Activated T-cell treated with anti-CD3 and anti-CD28 coated beads, Interleukin-2, amount 50 U/mL, for 4 hours (primary cell): ENCODE data around the gene FAM3A. TPM values are rescaled to one million over a fixed set of nuclear protein-coding genes. Genes with fewer than 3 reads are reported as not detected.
A peak's percentile ranks its signal among the peaks of the same experiment; 100 is the strongest.

ENCODE experiments used
- ATAC-seq, 2 donors: fragments of 200-7000 bp; cut with Tn5 transposase; one replicate each; pipeline ENCODE4 v1.10.0; 2021
- DNase-seq: peaks from one replicate; pipeline ENCODE4 v3.0.0-alpha.2; 2020
- H3K27me3 Mint-ChIP-seq: one replicate; pipeline ENCODE4 v1.8.0; 2021; ENCODE audit warnings: low read depth, mixed read lengths
- H3K36me3 Mint-ChIP-seq: one replicate; pipeline ENCODE4 v1.8.0; 2022; ENCODE audit warnings: mixed read lengths; ENCODE audit not compliant: insufficient read depth
- H3K4me1 Mint-ChIP-seq: one replicate; pipeline ENCODE4 v1.8.0; 2021; ENCODE audit warnings: low read depth, mixed read lengths
- H3K4me3 Mint-ChIP-seq: one replicate; pipeline ENCODE4 v1.8.0; 2021; ENCODE audit warnings: mild to moderate bottlenecking, moderate library complexity, mixed read lengths
- H3K9me3 Mint-ChIP-seq: one replicate; pipeline ENCODE4 v1.8.0; 2021; ENCODE audit warnings: mixed read lengths
- total RNA-seq, 3 donors: library from RNA; stranded (reverse); gene quantifications; one replicate each; pipeline ENCODE4 v1.2.1, GENCODE V29; 2021

FAM3A gene
- total RNA-seq, 3 donors from 2014 or later, result 30.4 to 40.7 (median 30.8) TPM

DNA sequence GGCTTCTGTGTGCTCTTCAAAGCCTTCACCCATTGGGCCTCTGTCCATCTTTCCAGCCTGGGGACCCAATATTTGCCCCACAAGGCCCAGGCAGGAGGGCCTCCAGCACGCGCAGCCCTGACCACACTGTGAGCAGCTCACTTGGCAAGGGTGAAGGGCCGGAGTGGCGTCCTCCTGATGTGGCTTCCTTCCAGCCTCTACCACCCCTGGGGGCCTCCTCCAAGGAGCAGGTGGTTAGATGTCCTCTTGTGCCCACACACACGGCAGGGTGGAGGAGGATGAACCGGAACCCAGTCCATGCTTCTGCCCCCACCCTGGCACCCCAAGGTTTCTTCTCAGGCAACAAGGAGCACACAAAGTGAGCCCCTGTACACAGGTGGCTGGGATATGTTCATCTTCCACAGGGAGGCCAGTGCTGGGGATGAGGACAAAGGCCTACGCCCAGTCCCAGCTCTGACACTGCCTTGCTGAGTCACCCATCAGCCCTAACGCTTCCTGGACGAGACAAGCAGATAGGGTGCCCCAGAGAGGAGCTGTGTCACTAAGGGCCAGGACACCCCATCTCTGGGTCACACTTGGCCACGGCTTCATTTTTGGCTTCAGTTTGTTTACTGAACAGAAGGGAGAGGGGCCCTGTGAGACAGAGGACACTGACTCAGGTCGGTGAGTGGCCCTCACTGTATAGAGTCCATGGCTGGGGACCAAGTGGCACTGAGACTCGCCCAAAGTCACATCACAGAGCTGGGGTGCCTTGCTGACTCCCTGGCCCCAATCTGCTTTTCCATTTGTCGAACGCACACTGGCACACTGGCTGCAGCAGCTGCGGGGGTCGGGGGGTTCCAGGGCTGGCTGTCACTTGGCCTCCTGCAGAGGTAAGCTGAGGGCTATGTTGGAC, 31.5 kb downstream of the FAM3A start:
- H3K9me3 Mint-ChIP-seq, result no peaks in the 10 kb centered on the region
- peaks cover 23% of the 10 kb centered on the region for H3K4me1 Mint-ChIP-seq
- no peaks in the 10 kb centered on the region for H3K36me3 Mint-ChIP-seq
- peak overlapping the region; percentile 77 for H3K4me3 Mint-ChIP-seq
- no peak for DNase-seq
- ATAC-seq, result no peak
- no peaks in the 10 kb centered on the region for H3K27me3 Mint-ChIP-seq

DNA sequence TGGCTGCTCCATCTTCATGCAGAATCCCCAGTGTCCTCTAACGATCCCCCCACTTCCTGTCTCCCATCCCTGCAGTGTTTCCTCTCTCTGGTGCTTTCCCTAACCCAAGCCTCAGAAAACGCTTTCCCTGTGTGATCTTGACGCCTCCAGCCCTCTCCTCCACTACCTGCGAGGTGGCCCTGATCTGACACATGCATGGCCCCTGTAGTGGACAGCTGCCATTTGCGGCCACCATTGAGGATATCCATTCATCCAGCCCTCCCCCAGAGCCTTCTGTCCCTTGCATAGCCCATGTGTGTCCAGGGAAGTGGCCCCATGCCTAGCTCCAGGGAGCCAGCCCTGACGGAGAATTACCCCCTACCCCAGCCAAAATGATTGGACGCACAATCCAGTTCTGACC, 32.7 kb downstream of the FAM3A start:
- DNase-seq (no peak), ATAC-seq (no peak)
- no peak overlapping the region for H3K4me3 Mint-ChIP-seq
- H3K27me3 Mint-ChIP-seq, result no peaks in the 10 kb centered on the region
- peaks cover 21% of the 10 kb centered on the region for H3K4me1 Mint-ChIP-seq
- no peaks in the 10 kb centered on the region for H3K36me3 Mint-ChIP-seq
- H3K9me3 Mint-ChIP-seq, result no peaks in the 10 kb centered on the region

DNA sequence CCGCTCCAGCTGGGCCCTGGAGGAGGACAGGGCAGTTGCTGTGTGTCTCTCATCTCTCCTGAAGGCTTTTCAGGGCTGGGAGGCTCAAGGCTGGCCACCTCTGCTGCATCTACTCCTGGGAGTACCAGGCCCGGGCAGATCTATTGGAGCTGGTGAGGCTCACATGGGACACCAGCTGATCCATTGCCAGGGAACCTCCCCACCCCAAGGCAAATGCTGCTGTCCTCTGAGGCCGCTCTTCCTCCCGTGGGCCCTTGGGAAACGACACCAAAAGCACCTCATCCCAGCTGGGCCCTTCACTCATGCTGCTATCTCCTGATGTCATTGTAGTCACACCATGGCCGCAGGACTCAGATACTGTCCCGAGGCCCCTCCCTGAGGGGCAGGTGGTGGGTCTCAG, 33.2 kb downstream of the FAM3A start:
- ATAC-seq, result no peak
- no peaks in the 10 kb centered on the region for H3K27me3 Mint-ChIP-seq
- H3K4me1 Mint-ChIP-seq, result peaks cover 19% of the 10 kb centered on the region
- no peaks in the 10 kb centered on the region for H3K36me3 Mint-ChIP-seq
- H3K9me3 Mint-ChIP-seq, result no peaks in the 10 kb centered on the region
- H3K4me3 Mint-ChIP-seq, result no peak overlapping the region
- DNase-seq, result no peak

DNA sequence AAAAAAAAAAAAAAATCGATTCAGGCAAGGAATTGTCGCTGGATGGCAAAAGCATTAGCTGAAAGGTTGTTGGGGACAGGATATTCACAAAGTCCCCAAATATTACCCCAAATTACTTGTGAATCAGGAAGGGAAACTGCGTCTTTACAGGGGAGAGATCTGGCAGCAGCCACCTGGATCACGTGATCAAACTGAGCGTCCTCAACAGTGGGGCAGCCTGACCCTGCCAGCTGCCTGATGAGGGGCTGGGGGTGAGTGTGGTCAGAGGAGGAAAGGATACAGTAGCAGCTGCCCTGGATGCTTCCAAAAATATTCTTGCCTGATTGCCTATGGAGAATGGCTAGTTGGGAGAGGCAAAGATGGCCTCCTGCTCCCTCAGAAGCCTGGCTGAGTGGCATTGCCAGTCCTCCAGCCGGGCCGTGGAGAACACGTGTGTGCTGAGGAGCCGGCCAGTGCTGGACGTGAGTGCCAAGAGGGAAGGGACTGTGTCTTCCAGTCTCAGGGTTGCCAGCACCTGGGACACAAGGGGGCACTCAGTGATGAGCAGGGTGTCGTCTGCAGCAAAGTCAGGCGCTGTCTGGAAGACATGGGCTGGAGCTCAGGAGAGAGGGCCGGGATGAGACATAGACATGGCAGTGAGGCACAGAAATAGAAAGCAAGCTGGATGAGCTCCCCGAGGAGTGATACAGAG, 34.0 kb downstream of the FAM3A start:
- Mint-ChIP-seq H3K36me3 (no peaks in the 10 kb centered on the region), H3K4me3 (no peak overlapping the region), H3K4me1 (peaks cover 19% of the 10 kb centered on the region), H3K27me3 (no peaks in the 10 kb centered on the region), H3K9me3 (no peaks in the 10 kb centered on the region)
- no peak for ATAC-seq
- DNase-seq, result no peak

DNA sequence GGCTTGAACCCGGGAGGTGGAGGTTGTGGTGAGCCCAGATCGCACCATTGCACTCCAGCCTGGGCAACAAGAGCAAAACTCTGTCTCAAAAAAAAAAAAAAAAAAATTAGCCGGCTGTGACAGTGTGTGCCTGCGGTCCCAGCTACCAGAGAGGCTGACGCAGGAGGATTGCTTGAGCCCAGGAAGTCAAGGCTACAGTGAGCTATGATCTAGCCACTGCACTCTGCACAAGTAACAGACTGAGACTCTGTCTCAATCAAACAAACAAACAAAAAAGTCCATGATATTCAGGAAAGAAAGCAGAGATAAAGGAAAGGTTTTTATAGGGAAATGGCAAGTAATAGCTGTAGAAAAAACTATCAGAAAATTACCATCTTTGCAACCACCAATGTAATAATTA, 34.8 kb downstream of the FAM3A start:
- ATAC-seq (no peak), DNase-seq (no peak)
- Mint-ChIP-seq H3K36me3 (no peaks in the 10 kb centered on the region), H3K9me3 (no peaks in the 10 kb centered on the region), H3K4me1 (peaks cover 17% of the 10 kb centered on the region), H3K27me3 (no peaks in the 10 kb centered on the region), H3K4me3 (no peak overlapping the region)

DNA sequence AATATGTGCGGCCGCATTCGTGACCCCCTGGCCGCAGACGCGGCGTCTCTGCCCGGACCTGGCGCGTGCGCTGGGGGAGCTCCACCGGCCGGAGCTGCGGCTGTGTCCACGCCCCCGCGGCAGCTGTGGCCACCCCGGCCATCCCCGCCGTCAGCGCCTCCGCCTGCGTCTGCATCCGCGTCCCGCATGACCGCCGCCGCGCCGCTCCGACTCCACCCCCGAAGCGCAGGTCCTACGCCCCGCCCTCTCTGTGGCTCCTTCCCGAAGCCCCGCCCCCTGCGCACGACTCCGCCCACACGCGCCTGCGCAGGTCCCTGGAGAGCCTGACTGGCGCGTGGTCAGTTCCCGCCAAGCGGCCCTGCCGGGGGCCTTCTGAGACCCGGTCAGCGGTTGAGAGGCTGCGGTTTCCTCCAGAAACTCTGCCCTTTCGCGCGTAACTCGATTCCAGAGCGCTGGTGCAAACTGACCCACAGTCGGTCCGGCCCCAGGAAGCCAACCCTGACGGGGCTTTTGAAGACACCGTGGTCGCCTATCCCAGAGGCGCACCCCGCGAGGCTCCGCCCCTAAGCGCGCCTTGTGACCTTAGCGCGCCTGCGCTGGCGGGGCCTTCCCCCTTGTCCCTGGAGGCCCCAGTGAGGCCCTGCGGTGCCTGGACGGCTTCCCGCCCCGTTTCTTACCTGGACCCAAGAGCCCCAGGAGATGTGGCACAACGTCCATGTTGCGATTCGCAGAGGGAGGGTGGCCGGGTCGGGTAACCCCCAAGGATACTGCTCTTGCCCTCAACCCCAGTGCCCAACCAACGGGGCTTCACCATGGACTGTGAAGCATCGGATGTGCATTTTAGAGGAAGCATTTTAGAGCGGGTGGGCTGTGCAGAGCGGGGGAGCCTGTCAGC, 37.1 kb downstream of the FAM3A start, which contains the start of gene LAGE3:
TSS of gene LAGE3 (minus strand) at position 554 of the 895 bp plus-strand sequence. CDS start at position 188, 366 bp downstream.
- peak within 1 kb of the TSS; percentile 83 for H3K4me3 Mint-ChIP-seq
- no peaks in the 10 kb centered on the region for H3K27me3 Mint-ChIP-seq
- peak; percentile 94 to 95 for ATAC-seq
- peaks cover 13% of the 10 kb centered on the region for H3K4me1 Mint-ChIP-seq
- no peaks in the 10 kb centered on the region for H3K9me3 Mint-ChIP-seq
- peak; percentile 94 for DNase-seq
- no peaks in the 10 kb centered on the region for H3K36me3 Mint-ChIP-seq

DNA sequence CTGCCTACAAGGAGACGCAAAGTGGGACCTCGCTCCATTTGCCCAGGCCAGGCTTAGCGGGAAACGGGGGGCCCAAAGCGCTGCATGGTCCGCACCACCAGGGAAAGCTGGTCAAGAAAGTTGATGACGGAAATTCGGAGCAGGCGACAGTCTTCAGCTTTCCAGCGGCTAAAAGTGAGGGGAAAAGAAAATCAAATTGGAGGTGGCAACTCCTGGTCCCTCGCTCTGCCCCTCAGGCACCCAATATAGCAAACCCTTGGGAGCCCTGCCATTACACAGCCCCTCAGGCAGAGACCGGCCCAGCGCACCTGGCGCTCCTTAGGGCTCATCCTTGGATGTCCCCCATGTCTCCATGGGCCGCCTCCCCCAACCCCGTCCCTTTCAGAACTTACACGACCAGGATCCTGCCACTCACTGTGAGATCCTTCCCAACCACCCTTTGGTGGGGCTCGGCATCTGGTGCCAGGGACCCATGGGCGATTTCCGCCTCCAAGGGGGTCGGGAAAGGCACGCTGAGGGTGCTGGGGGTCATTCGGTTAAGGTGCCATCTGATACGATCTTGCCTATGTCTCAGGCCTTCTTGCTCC, 38.0 kb downstream of the FAM3A start:
- Mint-ChIP-seq H3K27me3 (no peaks in the 10 kb centered on the region), H3K4me3 (peak overlapping the region; percentile 83), H3K36me3 (no peaks in the 10 kb centered on the region), H3K4me1 (peaks cover 8% of the 10 kb centered on the region), H3K9me3 (no peaks in the 10 kb centered on the region)
- no peak for DNase-seq
- no peak for ATAC-seq

DNA sequence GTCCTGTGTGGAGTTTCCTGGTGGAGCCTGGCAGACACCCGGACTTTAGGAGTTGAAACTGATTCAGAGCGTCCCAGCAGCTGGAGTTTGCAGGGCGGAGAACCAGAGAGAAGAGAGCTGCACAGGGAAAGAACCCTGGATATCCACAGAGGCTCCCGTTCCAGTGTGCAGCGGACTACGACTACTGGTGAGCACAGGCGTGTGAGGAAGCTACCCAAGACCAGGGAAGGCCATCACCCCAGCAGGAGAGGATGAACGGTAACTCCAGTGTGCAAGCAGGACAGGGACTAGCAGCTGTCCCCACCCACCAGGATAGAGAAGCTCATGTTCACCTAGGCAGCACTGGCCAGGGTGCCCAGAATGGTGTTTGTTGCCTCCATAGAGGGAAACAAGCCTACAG, 39.2 kb downstream of the FAM3A start:
- H3K27me3 Mint-ChIP-seq, result no peaks in the 10 kb centered on the region
- H3K4me3 Mint-ChIP-seq, result no peak overlapping the region
- DNase-seq (no peak), ATAC-seq (no peak)
- H3K4me1 Mint-ChIP-seq, result peaks cover 8% of the 10 kb centered on the region
- no peaks in the 10 kb centered on the region for H3K9me3 Mint-ChIP-seq
- H3K36me3 Mint-ChIP-seq, result no peaks in the 10 kb centered on the region

DNA sequence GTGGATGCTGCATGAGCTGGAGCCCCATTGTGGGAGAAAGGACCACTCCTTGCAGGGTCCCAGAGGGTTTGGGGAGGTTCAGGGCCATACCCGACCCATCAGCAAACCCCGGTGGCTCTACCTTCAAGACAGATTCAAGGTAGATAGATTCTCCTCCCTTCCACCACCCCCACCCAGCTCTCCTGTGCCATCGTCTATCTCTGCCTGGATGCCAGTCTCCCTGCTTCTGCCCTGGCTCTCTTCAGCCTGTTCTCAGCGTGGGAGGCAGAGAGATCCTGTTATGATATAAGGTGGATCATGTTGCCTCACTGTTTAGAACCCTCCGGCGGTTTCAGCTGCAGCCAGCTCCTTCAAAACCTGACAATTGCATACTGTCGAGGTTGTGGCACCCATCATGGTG, 42.3 kb downstream of the FAM3A start:
- ATAC-seq (no peak), DNase-seq (no peak)
- Mint-ChIP-seq H3K9me3 (no peaks in the 10 kb centered on the region), H3K27me3 (no peaks in the 10 kb centered on the region), H3K4me1 (peaks cover 4% of the 10 kb centered on the region), H3K4me3 (no peak overlapping the region), H3K36me3 (no peaks in the 10 kb centered on the region)

DNA sequence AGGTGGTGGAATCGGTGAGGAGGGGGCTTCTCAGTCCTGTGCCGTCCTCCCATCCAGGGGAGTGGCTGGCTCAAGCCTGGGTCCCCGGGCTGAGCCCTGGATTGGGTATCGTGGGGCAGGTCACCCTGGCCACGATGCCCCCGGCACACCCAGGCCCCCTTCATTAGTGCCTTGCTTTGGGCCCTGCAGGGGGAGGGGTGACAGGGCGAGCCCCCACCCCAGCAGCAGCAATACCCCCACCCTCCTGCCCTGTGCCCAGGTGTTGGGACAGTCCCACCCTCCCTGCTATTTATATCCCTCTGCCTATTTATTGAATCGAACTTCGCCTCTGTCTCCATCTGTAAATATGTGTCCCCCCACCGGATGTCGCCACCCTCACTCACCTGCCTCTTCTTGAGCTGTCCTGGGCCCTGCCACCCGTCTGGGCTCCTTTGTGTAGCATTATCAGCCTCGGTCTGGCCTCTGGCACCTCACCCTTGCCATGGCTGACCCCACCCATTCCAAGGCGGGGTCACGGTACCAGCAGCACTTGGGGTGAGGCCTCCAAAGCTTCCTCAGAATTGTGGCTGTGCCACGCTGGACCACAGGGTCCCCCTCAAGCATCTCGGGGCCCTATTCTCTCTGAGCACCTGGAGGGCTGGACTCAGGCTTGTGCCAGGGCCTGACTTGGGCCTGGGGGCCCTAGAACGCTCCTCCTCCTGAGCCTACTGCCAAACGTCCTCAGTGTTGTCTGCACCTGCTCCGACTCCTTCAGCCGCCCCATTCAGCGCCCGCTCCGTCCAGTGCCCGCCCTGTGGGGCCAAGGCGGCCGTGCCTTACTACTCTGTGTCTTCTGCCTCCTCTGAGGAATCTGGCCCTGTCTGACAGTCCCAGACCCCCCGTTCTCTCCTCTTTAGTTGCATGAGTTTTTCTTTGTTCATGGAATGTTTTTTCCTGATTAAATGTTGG, 43.1 kb downstream of the FAM3A start:
- no peak for ATAC-seq
- H3K27me3 Mint-ChIP-seq, result no peaks in the 10 kb centered on the region
- no peak overlapping the region for H3K4me3 Mint-ChIP-seq
- no peak for DNase-seq
- H3K36me3 Mint-ChIP-seq, result no peaks in the 10 kb centered on the region
- no peaks in the 10 kb centered on the region for H3K9me3 Mint-ChIP-seq
- H3K4me1 Mint-ChIP-seq, result peaks cover 4% of the 10 kb centered on the region

DNA sequence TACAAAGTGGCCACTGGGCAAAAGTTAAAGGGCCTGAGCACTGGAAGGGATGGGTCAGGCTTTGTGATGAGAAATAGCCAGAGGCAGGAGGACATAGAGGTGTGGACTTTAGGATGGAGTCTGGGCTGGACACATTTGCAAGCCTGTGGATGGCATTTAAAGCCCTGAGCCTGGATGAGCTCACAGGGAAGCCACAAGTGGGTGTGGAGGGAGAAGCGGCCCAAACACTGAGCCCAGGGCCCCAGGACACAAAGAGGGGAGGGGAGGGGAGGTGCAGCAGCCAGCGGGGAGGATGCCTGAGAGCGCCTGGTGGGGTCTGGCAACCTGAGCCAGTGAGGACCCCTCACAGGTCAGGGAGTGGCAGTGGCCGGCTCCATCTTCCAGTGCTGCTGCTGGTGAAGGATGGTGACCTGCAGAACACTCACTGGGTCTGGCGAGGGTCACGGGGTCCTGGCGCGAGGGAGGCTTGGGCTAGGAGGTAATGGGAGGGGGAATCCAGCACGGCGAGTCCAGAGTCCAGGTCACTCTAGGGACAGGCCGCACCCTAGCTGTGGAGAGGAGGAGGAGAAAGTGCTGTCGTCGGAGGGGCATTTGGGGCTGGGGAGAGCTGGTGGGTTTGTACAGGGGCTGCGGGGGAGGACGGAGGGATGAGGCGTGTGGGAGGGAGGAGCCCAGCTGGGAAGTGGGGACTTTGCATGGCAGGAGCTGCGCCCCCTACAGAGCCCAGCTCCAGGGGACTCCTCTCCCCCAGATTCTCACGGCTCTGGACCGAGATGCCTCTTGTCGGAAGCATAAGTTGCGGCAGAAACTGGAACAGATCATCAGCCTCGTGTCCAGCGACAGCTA, 44.0 kb downstream of the FAM3A start:
- Mint-ChIP-seq H3K9me3 (no peaks in the 10 kb centered on the region), H3K4me1 (peaks cover 2% of the 10 kb centered on the region), H3K27me3 (no peaks in the 10 kb centered on the region), H3K4me3 (no peak overlapping the region), H3K36me3 (no peaks in the 10 kb centered on the region)
- no peak for ATAC-seq
- no peak for DNase-seq

DNA sequence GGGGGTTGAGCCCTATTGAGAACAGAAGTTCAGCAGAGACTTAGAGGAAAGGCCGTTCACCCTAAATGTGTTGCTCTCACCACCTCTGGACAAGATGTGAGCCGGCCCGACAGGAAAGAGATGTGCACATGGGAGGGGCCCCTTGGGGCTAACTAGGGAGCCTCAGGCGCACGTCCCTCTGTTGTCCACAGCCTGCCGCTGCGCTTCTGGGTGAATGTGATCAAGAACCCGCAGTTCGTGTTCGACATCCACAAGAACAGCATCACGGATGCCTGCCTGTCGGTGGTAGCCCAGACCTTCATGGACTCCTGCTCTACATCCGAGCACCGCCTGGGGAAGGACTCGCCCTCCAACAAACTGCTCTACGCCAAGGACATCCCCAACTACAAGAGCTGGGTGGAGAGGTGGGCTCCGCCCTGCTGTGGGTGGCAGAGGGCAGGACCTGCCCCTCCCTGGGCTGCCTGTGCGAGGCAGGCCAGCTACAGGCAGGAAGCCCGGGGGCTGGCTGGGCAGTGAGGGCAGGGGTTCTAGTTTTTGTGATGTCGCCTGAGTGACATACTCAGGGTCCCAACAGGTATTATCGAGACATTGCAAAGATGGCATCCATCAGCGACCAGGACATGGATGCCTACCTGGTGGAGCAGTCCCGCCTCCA, 45.0 kb downstream of the FAM3A start:
- Mint-ChIP-seq H3K4me3 (no peak overlapping the region), H3K36me3 (no peaks in the 10 kb centered on the region), H3K27me3 (no peaks in the 10 kb centered on the region), H3K4me1 (peaks cover 2% of the 10 kb centered on the region), H3K9me3 (no peaks in the 10 kb centered on the region)
- ATAC-seq (no peak), DNase-seq (no peak)
